PC-9 (cell line): Measurements from ENCODE around the gene PSMB9. TPM values are rescaled to one million over a fixed set of nuclear protein-coding genes. Genes with fewer than 3 reads are reported as not detected.

Source experiments
- BruUV-seq: library from RNA; stranded (reverse); fragments of 400-500 nt; replicated peaks from 2 replicates; lab custom pipeline; 2021; lab: Mats Ljungman, UMichigan
- CTCF ChIA-PET: fragments of 300-600 bp; sonication (Branson Sonifier 250); formaldehyde crosslinking; loops from one replicate; lab custom pipeline; 2022; ENCODE audit warnings: antibody characterized with exemption; lab: Charles Lee
- POLR2A ChIA-PET: fragments of 300-600 bp; sonication (Branson Sonifier 250); formaldehyde crosslinking; loops from one replicate; lab custom pipeline; 2022; ENCODE audit warnings: antibody characterized with exemption; ENCODE audit not compliant: unreplicated experiment; lab: Charles Lee
- DNase-seq, 2 experiments: peaks; one replicate each; pipeline versions ENCODE4 v3.0.0 to v3.0.0-alpha.2; 2015 to 2022; ENCODE audit warnings: mixed read lengths in 1 of 2
- H2AFZ ChIP-seq: fragments of 200-600 bp; sonication (generic); 2 replicates; pipeline ENCODE4 v1.8.1; 2017; ENCODE audit warnings: antibody characterized with exemption
- H3F3A ChIP-seq: fragments of 200-600 bp; sonication (generic); 2 replicates; pipeline ENCODE4 v1.8.1; 2017; ENCODE audit warnings: antibody characterized with exemption, mild to moderate bottlenecking, low read depth; ENCODE audit not compliant: insufficient read depth
- H3K27ac ChIP-seq: fragments of 200-600 bp; sonication (generic); 2 replicates; pipeline ENCODE4 v1.6.1; 2016; ENCODE audit warnings: mixed run types
- H3K27me3 ChIP-seq: fragments of 200-600 bp; sonication (generic); 2 replicates; pipeline ENCODE4 v1.6.1; 2016; ENCODE audit warnings: low read depth, mixed run types; ENCODE audit not compliant: insufficient read depth
- H3K36me3 ChIP-seq: fragments of 200-600 bp; sonication (generic); 2 replicates; pipeline ENCODE4 v1.6.1; 2016; ENCODE audit warnings: low read depth, mixed run types
- H3K4me1 ChIP-seq: fragments of 200-600 bp; sonication (generic); replicated peaks from 2 replicates; pipeline ENCODE4 v1.6.1; 2016; ENCODE audit warnings: mixed run types; ENCODE audit not compliant: insufficient read depth
- H3K4me2 ChIP-seq: fragments of 200-600 bp; sonication (generic); 2 replicates; pipeline ENCODE4 v1.6.1; 2017; ENCODE audit warnings: mixed run types
- H3K4me3 ChIP-seq: fragments of 200-600 bp; sonication (generic); 2 replicates; pipeline ENCODE4 v1.6.1; 2016; ENCODE audit warnings: mixed run types
- H3K79me2 ChIP-seq: fragments of 200-600 bp; sonication (generic); 2 replicates; pipeline ENCODE4 v1.6.1; 2017; ENCODE audit warnings: low read depth, mixed run types
- H3K9me2 ChIP-seq: fragments of 200-600 bp; sonication (generic); 2 replicates; pipeline ENCODE4 v1.8.1; 2017; ENCODE audit warnings: mild to moderate bottlenecking; ENCODE audit not compliant: insufficient read depth
- H3K9me3 ChIP-seq: fragments of 200-600 bp; sonication (generic); 2 replicates; pipeline ENCODE4 v1.8.1; 2016; ENCODE audit warnings: low read depth; ENCODE audit not compliant: insufficient read depth
- H4K20me1 ChIP-seq: fragments of 200-600 bp; sonication (generic); 2 replicates; pipeline ENCODE4 v1.8.1; 2017; ENCODE audit not compliant: insufficient read depth
- EZH2 ChIP-seq: fragments of 200-600 bp; sonication (generic); IDR thresholded peaks from 2 replicates; pipeline ENCODE4 v1.8.0; 2017; ENCODE audit warnings: antibody characterized with exemption, low read depth
- intact Hi-C: fragments of 100-400 bp; cut with micrococcal nuclease; formaldehyde crosslinking; loops from one replicate; pipeline ENCODE4 v1.10.0; 2022; ENCODE audit not compliant: unreplicated experiment
- total RNA-seq: library from RNA; stranded (reverse); gene quantifications from 2 replicates; pipeline ENCODE4 v1.2.3, GENCODE V29; 2021
- TF ChIP-seq, protein P1 (sequence below): fragments of 200-600 bp; sonication (generic); conservative IDR thresholded peaks from 2 replicates; pipeline ENCODE4 v1.6.1; 2017; ENCODE audit warnings: mixed run types, antibody characterized with exemption, mild to moderate bottlenecking, moderate library complexity

The PSMB9 gene
- total RNA-seq, 1 experiment from 2014 or later: 37.6 TPM

GRCh38 chr6:32819729-32820128, 34.3 kb upstream of the PSMB9 start:
- H3K4me1 ChIP-seq: peaks cover 32% of the 10 kb centered on the region
- intact Hi-C loops: loop anchor here (1.0 kb wide), 1 partner anchor 19 kb away; the partner anchor contains the start of gene TAP2
- ChIA-PET POLR2A (interaction anchor here (0.6 kb wide), 1 partner anchor 1321 kb away, joined by 15 read pairs; no protein-coding TSS in a partner anchor), CTCF (no interaction called here)
- peak overlapping the region; percentile 28; the same call in 1 of the 2 replicates for H3K4me2 ChIP-seq
- H3K9me2 ChIP-seq: no peaks in the 10 kb centered on the region
- H3K9me3 ChIP-seq: 0 out of 2 replicates have a peak, but pooled peaks cover 3% of the 10 kb centered on the region
- H3K4me3 ChIP-seq: no peak overlapping the region
- BruUV-seq: no TSS peak
- DNase-seq: peak; percentile 56 to 85
- H2AFZ ChIP-seq: no peak overlapping the region
- TF ChIP-seq, protein P1, sequence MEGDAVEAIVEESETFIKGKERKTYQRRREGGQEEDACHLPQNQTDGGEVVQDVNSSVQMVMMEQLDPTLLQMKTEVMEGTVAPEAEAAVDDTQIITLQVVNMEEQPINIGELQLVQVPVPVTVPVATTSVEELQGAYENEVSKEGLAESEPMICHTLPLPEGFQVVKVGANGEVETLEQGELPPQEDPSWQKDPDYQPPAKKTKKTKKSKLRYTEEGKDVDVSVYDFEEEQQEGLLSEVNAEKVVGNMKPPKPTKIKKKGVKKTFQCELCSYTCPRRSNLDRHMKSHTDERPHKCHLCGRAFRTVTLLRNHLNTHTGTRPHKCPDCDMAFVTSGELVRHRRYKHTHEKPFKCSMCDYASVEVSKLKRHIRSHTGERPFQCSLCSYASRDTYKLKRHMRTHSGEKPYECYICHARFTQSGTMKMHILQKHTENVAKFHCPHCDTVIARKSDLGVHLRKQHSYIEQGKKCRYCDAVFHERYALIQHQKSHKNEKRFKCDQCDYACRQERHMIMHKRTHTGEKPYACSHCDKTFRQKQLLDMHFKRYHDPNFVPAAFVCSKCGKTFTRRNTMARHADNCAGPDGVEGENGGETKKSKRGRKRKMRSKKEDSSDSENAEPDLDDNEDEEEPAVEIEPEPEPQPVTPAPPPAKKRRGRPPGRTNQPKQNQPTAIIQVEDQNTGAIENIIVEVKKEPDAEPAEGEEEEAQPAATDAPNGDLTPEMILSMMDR: no peak
- no peak for TF ChIP-seq EZH2
- H3K27me3 ChIP-seq: no peaks in the 10 kb centered on the region
- H3F3A ChIP-seq: peaks cover 27% of the 10 kb centered on the region
- H3K27ac ChIP-seq: peak overlapping the region; percentile 80
- H3K36me3 ChIP-seq: no peaks in the 10 kb centered on the region; the same call in 1 of the 2 replicates
- H3K79me2 ChIP-seq: no peaks in the 10 kb centered on the region
- no peaks in the 10 kb centered on the region for H4K20me1 ChIP-seq

DNA sequence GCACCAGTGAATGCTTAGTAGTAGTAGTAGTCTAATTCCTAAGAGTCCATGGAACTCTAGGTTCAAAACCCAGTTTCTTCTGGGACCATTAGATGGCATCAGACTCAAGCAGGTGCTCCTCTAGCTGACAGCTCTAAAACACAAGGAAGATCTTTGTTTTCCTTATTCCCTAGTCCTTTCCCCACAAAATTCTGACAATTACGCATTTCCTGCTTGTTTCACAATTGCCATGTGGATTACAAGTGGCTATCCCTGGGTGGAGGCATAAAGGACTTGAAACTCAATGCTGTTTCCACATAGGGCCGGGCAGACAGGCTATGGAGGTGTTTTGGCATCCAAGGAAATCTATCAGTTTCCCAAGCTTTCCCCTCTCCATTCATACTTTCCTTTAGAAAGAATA, 28.0 kb upstream of the PSMB9 start:
- Histone ChIP-seq H3K4me2 (no peak overlapping the region), H3K9me2 (no peaks in the 10 kb centered on the region), H3F3A (peaks cover 15% of the 10 kb centered on the region), H3K4me1 (no peaks in the 10 kb centered on the region), H4K20me1 (no peaks in the 10 kb centered on the region), H2AFZ (no peak overlapping the region), H3K36me3 (no peaks in the 10 kb centered on the region; the same call in 1 of the 2 replicates), H3K9me3 (no peaks in the 10 kb centered on the region), H3K4me3 (no peak overlapping the region), H3K27ac (no peak overlapping the region), H3K79me2 (no peaks in the 10 kb centered on the region), H3K27me3 (no peaks in the 10 kb centered on the region)
- TF ChIP-seq EZH2: no peak
- TF ChIP-seq, protein P1: peak; percentile 42; the same call in 1 of the 2 replicates
- intact Hi-C loops: no loop called here
- DNase-seq: no peak
- BruUV-seq: no TSS peak
- POLR2A ChIA-PET: no interaction called here
- CTCF ChIA-PET: interaction anchor here (0.9 to 1.2 kb wide), 2 partner anchors 12 to 42 kb away, joined by 3 read pairs; partner anchors contain the start of gene TAP2

DNA sequence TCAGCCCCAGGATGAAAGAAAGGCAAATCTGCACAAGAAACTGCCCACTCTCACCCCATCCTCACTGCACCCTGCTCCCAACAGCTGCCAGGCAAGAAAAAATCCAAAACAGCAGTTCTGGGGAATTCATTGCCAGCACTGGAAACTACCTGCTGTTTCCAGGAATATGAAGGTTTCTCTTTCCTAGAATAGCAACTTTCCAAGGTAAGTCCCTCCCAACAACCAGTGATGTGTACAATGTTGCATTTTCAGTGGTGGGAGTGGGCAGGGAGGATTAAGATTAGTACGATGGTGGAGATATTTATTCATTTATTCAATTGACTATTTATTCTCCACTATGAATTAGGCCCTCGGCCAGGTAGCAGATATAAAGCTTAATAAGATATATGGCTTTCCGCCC, 27.0 kb upstream of the PSMB9 start:
- intact Hi-C loops: no loop called here
- POLR2A ChIA-PET: no interaction called here
- Histone ChIP-seq H3F3A (peaks cover 9% of the 10 kb centered on the region; the same call in 1 of the 2 replicates), H3K4me2 (no peak overlapping the region), H3K36me3 (no peaks in the 10 kb centered on the region), H4K20me1 (no peaks in the 10 kb centered on the region), H3K4me1 (no peaks in the 10 kb centered on the region), H3K27ac (no peak overlapping the region), H3K9me2 (no peaks in the 10 kb centered on the region), H3K27me3 (no peaks in the 10 kb centered on the region), H2AFZ (no peak overlapping the region), H3K9me3 (no peaks in the 10 kb centered on the region), H3K79me2 (no peaks in the 10 kb centered on the region), H3K4me3 (no peak overlapping the region)
- no TSS peak for BruUV-seq
- DNase-seq: no peak
- TF ChIP-seq EZH2: no peak
- TF ChIP-seq, protein P1: no peak
- CTCF ChIA-PET: interaction anchor here (1.4 kb wide), 1 partner anchor 41 kb away, joined by 3 read pairs; no protein-coding TSS in a partner anchor
